C4-2B (cell line): ENCODE data around the gene CATSPER4.

ENCODE experiments used
- ZFX ChIP-seq: fragments of 450-650 bp; IDR thresholded peaks from 2 replicates; pipeline ENCODE4 v1.6.1; 2017
- TF ChIP-seq, protein P1 (sequence below): fragments of 450-650 bp; conservative IDR thresholded peaks from 2 replicates; pipeline ENCODE4 v1.5.1; 2017; ENCODE audit warnings: mild to moderate bottlenecking

GRCh38 chr1:26145960-26146294 lies 44.5 kb upstream of the CATSPER4 start:
- TF ChIP-seq, protein P1, sequence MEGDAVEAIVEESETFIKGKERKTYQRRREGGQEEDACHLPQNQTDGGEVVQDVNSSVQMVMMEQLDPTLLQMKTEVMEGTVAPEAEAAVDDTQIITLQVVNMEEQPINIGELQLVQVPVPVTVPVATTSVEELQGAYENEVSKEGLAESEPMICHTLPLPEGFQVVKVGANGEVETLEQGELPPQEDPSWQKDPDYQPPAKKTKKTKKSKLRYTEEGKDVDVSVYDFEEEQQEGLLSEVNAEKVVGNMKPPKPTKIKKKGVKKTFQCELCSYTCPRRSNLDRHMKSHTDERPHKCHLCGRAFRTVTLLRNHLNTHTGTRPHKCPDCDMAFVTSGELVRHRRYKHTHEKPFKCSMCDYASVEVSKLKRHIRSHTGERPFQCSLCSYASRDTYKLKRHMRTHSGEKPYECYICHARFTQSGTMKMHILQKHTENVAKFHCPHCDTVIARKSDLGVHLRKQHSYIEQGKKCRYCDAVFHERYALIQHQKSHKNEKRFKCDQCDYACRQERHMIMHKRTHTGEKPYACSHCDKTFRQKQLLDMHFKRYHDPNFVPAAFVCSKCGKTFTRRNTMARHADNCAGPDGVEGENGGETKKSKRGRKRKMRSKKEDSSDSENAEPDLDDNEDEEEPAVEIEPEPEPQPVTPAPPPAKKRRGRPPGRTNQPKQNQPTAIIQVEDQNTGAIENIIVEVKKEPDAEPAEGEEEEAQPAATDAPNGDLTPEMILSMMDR = no peak
- TF ChIP-seq ZFX = no peak
